ENCODE measurements around the gene CARNS1.

Gene CARNS1

DNA sequence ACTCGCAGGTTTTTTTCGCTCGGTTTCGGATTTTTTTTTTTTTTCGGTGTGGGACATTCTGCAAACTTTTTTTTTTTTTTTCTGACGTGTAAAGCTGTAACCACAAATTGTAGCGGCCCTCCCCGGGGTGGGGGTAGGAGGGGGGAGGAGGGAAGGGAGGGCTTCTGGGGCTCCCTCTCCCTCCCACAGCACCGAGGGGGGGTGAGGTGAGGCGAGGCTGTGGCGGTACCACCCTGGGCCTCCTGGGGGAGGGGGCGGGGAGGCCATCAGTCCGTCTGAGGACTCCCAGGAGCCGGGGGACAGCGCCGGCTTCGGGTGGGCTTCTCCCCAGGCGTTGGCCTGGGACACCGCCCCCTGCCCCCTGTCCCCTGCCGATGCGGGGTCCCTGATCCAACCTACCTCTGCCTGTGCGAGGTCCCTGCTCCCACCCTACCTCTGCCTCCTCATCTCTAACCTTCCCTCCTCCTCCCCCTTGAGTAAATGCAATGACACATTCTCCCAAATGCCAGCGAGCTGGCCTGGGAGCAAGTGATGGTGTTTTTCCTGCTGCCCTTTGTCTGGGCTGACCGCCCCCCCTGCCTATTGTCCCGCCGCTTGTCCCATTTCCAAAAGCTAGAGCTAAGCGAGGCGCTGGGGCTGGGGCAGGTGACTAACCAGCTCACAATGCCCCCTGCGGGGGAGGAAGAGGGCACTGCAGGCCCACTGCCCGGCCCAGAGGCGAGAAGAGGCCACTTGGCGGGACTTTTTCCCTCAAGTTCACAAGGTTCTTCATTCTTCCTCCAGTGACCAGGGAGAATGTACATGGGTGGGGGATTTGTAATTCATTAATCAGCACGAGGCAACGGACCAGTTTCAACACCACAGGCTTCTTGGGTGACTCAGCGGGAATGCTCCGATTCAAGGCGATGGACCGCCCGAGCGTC lies 41.6 kb upstream of the CARNS1 start:
- Histone ChIP-seq H3K4me3 (ENCODE audit: low read depth, low read length) (peak overlapping the region; percentile 53), H3K9ac (no peak overlapping the region), H3K9me3 (ENCODE audit: control insufficient read depth, low read length) (no peaks in the 10 kb centered on the region), H3K27me3 (ENCODE audit: control insufficient read depth, insufficient read depth, low read length) (no peaks in the 10 kb centered on the region), H3K27ac (no peak overlapping the region), H2AFZ (no peak overlapping the region), H3K4me1 (no peaks in the 10 kb centered on the region), H3K79me2 (no peaks in the 10 kb centered on the region), H3K4me2 (ENCODE audit: low read length) (peak overlapping the region; percentile 69), H3K36me3 (ENCODE audit: control insufficient read depth, insufficient read depth, low read length) (no peaks in the 10 kb centered on the region)
- TF ChIP-seq, protein P1, sequence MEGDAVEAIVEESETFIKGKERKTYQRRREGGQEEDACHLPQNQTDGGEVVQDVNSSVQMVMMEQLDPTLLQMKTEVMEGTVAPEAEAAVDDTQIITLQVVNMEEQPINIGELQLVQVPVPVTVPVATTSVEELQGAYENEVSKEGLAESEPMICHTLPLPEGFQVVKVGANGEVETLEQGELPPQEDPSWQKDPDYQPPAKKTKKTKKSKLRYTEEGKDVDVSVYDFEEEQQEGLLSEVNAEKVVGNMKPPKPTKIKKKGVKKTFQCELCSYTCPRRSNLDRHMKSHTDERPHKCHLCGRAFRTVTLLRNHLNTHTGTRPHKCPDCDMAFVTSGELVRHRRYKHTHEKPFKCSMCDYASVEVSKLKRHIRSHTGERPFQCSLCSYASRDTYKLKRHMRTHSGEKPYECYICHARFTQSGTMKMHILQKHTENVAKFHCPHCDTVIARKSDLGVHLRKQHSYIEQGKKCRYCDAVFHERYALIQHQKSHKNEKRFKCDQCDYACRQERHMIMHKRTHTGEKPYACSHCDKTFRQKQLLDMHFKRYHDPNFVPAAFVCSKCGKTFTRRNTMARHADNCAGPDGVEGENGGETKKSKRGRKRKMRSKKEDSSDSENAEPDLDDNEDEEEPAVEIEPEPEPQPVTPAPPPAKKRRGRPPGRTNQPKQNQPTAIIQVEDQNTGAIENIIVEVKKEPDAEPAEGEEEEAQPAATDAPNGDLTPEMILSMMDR (IDR thresholded peaks at IDR 0.05), result peak; percentile 26

DNA sequence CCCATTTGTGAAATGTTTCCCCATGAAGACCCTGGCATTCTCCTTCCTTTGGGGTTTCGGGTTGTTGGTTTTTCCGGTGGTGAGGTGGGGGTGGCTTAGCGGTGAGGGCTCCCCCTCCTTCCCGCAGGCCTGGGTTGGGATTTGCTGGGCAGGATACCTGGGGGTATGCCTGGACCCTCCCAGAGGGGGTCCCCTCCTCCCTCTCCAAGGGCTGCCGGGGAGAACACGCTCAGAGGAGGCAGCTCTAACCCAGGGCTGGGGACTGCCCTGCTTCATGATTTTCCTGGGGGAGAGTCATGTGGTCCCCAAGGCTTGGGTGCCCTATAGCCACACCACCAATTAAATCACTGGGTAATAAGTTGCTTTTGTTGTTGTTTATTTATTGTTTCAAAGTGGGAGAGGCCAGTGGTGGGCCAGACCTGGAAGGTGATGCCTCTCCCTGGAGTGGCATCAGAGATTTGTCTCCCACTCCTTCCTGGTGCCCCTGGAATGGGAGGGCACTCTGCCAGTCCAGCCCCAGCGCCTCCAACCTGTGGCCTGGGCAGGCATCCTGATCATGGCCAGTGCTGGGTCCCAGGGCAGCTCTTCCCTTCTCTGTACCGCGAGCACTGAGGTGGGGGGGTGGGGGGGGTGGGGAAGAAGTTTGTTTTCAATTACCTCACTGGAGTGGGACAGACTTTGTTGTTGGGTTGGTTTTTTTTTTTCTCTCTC lies 40.8 kb upstream of the CARNS1 start:
- Histone ChIP-seq H3K27ac (no peak overlapping the region), H3K4me2 (ENCODE audit: low read length) (no peak overlapping the region), H3K9me3 (ENCODE audit: control insufficient read depth, low read length) (no peaks in the 10 kb centered on the region), H3K9ac (no peak overlapping the region), H3K79me2 (no peaks in the 10 kb centered on the region), H3K27me3 (ENCODE audit: control insufficient read depth, insufficient read depth, low read length) (no peaks in the 10 kb centered on the region), H3K4me1 (no peaks in the 10 kb centered on the region), H2AFZ (no peak overlapping the region), H3K36me3 (ENCODE audit: control insufficient read depth, insufficient read depth, low read length) (no peaks in the 10 kb centered on the region), H3K4me3 (ENCODE audit: low read depth, low read length) (no peak overlapping the region)
- TF ChIP-seq, protein P1 (IDR thresholded peaks at IDR 0.05), result no peak

DNA sequence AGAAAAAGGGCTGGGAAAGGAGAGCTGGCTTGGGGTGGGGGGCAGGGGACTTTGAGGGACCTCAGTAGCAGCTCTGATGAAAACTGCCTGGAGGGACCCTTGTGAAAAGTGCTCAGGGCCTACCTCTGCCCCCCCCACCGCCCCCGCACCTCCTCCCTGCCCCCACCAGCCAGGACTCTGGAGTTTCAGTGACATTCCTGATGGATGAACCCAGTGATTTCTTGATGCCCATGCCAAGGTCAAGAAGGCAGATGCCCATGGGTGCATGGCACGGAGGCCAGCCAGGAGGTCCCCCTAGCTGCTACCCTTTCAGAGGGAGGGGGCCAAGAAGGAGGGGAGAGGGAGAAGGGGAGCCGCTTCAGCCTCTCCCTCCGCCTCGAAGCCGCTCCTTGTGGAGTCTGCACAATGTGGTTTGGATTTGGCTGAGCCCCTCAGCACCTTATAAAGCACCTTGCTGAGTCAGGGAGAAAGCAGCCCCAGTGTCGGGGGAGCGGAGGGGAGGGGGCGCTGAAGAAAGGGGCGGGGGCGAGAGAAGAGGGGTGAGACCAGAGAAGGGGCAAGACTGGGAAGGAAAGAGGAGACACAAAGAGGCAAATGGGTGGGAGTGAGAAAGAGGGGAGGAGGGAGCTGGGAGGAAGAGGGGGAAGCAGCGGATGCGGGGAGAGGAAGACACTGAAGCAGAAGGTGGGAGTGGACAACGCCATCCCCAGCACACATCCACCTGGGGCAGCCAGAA lies 40.0 kb upstream of the CARNS1 start:
- no peaks in the 10 kb centered on the region for H3K36me3 ChIP-seq (ENCODE audit: control insufficient read depth, insufficient read depth, low read length)
- H3K4me1 ChIP-seq, result no peaks in the 10 kb centered on the region
- no peak overlapping the region for H3K4me3 ChIP-seq (ENCODE audit: low read depth, low read length)
- no peaks in the 10 kb centered on the region for H3K9me3 ChIP-seq (ENCODE audit: control insufficient read depth, low read length)
- no peak overlapping the region for H3K4me2 ChIP-seq (ENCODE audit: low read length)
- H3K9ac ChIP-seq, result no peak overlapping the region
- TF ChIP-seq, protein P1 (IDR thresholded peaks at IDR 0.05), result no peak
- H2AFZ ChIP-seq, result no peak overlapping the region
- no peaks in the 10 kb centered on the region for H3K79me2 ChIP-seq
- H3K27ac ChIP-seq, result no peak overlapping the region
- H3K27me3 ChIP-seq (ENCODE audit: control insufficient read depth, insufficient read depth, low read length), result no peaks in the 10 kb centered on the region

DNA sequence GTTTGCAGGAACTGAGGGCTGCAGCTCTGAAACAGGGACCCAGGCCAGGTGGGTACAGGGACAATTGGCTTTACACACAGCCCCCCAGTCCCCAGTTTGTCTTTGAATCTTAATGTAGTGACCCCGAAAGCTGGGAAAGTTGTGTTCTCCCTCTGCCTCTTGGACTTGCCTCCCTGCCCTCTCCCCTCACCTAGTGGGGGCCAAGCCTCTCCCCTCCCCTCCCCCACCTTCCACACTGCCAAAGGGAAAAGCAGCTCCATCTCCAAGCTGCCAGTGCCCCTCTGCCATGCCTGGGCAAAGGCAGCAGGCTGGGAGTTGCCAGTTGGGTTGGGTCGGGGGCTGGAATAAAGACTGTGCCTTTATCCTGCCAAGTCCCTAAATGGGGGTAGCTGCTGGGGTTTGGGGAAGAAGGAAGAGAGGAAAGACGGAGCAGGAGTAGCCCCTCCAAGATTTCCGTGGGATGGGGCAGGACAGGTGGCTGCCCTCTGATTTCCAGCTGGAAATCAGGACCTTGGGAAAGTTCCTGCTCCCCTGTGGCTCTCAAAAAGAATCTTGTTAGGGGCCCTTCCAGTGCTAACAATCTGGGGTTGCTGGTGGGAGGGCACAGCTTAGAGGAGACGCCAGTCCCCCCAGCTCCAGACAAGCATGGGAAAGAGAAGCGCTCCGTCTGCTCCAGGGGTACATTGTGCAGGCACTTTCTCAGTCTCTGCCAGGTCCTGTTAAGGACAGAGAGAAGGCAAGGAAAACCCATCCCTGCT lies 39.2 kb upstream of the CARNS1 start:
- Histone ChIP-seq H3K9ac (no peak overlapping the region), H3K4me2 (ENCODE audit: low read length) (no peak overlapping the region), H3K4me3 (ENCODE audit: low read depth, low read length) (no peak overlapping the region), H3K4me1 (no peaks in the 10 kb centered on the region), H3K36me3 (ENCODE audit: control insufficient read depth, insufficient read depth, low read length) (no peaks in the 10 kb centered on the region), H3K79me2 (no peaks in the 10 kb centered on the region), H2AFZ (no peak overlapping the region), H3K27me3 (ENCODE audit: control insufficient read depth, insufficient read depth, low read length) (no peaks in the 10 kb centered on the region), H3K9me3 (ENCODE audit: control insufficient read depth, low read length) (no peaks in the 10 kb centered on the region), H3K27ac (no peak overlapping the region)
- TF ChIP-seq, protein P1 (IDR thresholded peaks at IDR 0.05), result no peak

Measured in parathyroid adenoma (tissue), 2 donors.